MG63 (cell line): ENCODE results near the gene NLGN4X. TPM values are rescaled to one million over a fixed set of nuclear protein-coding genes. Genes with fewer than 3 reads are reported as not detected.

Source experiments
- DNase-seq: peaks from one replicate; pipeline ENCODE4 v3.0.0-alpha.2; 2020
- H3K27me3 ChIP-seq: fragments of 250-450 bp; sonication (Bioruptor Pico); 2 replicates; pipeline ENCODE4 v1.5.1; 2020; ENCODE audit warnings: mild to moderate bottlenecking, moderate library complexity
- H3K36me3 ChIP-seq: fragments of 250-450 bp; sonication (Bioruptor Pico); 2 replicates; pipeline ENCODE4 v1.5.1; 2020; ENCODE audit warnings: mild to moderate bottlenecking, moderate library complexity
- H3K4me3 ChIP-seq: fragments of 250-450 bp; sonication (Bioruptor Pico); 2 replicates; pipeline ENCODE4 v1.5.1; 2020; ENCODE audit warnings: mild to moderate bottlenecking, moderate library complexity
- H3K9me3 ChIP-seq: fragments of 250-450 bp; sonication (Bioruptor Pico); 2 replicates; pipeline ENCODE4 v1.5.1; 2020; ENCODE audit warnings: mild to moderate bottlenecking, moderate library complexity
- total RNA-seq: library from RNA; depleted of rRNA; stranded (reverse); fragments of >200 nt; shearing (Covaris generic); gene quantifications from 2 replicates; pipeline ENCODE4 v1.2.3, GENCODE V29; 2014; ENCODE audit warnings: low replicate concordance

Gene NLGN4X
- total RNA-seq, 1 experiment from 2014 or later, result not detected

DNA sequence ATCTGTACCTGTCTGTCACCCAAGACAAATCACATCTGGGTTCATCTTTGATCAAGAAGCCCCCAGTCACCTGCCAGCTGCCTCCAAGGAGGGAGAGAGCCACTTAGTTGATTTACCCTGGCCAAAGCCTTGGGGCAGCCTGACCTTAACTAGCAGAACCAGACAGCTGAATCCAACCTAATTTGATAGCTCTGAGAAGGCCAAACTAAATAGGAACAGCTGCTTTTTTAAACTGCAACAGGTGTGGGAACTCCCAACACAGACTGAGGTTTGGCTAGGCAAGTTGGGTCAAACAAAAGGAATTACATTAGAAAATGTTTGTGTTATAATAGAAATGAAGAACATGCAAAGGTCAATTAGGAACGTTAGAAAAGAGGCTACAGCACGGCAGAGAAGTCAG, 375.7 kb downstream of the NLGN4X start:
- no peak for DNase-seq
- H3K27me3 ChIP-seq, result no peaks in the 10 kb centered on the region
- no peak overlapping the region for H3K4me3 ChIP-seq
- no peaks in the 10 kb centered on the region for H3K36me3 ChIP-seq
- no peaks in the 10 kb centered on the region for H3K9me3 ChIP-seq

DNA sequence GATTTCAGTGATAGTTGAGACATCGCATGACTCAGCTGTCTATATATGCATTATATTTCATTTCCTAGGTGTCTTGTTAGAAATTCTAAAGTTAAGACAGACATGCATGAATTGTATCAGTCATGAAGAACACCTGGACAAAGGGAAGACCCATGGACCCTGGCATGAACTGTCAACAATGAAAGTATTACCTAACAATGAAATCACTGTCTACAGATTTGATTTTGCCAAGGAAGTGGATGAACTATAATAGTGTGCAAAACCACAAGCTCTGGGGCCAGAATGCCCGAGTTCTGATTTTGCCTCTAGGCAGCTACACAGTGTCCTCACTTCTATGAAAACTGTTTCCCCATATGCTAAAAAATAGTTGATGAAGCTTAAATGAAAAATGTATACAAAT, 386.1 kb downstream of the NLGN4X start:
- DNase-seq, result no peak
- no peak overlapping the region for H3K4me3 ChIP-seq
- H3K27me3 ChIP-seq, result no peaks in the 10 kb centered on the region
- H3K9me3 ChIP-seq, result no peaks in the 10 kb centered on the region
- no peaks in the 10 kb centered on the region for H3K36me3 ChIP-seq
